NOMO-1 treated with DMSO at 0.1 percent for 48 hours (cell line): Measurements from ENCODE around the gene BAG3.
"Not testable (repeated sequence)": the region's sequence is repeated elsewhere in the genome, so short reads cannot be mapped to it uniquely, and the experiment has no call there.

ENCODE experiments used
- DNase-seq: peaks from one replicate; lab custom pipeline; 2025; ENCODE audit not compliant: unreplicated experiment; lab: John Stamatoyannopoulos, UW

BAG3 gene

GRCh38 chr10:119689016-119689580 is 37.9 kb downstream of the BAG3 start:
- no peak for DNase-seq

GRCh38 chr10:119691726-119692125 is 40.5 kb downstream of the BAG3 start:
- DNase-seq, result no peak

DNA sequence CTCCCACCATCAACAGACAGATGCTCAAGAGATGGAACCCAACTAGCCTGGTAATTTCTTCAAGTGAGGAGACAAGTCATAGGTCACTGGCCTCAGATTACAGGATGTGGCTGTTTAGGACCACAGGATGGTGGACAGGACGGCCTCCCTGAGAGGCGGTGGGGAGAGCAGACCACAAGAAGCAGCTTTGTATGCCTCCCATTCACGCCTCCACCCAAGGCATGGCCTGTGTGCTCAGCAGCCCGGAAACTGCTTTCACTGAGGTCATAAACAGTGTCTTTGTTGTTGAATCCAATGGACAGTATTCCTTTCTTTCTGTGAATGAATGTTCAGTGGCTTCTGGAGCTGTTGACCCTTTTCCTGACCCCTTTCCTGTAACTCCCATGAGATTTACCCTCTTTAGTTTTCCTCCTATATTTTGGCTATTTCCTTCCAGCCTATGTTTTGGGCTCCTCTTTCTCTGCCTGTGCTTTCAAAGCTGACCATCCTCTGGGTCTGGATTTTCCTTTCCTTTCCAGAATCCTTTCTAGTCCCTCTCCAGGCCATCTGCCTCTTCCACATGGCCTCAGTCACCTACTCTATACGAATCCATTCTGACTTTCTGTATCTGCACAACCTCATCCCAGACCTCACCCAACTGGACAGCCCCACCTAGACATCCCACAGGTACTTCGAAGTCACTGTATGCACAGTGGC is 42.2 kb downstream of the BAG3 start:
- DNase-seq, result no peak

DNA sequence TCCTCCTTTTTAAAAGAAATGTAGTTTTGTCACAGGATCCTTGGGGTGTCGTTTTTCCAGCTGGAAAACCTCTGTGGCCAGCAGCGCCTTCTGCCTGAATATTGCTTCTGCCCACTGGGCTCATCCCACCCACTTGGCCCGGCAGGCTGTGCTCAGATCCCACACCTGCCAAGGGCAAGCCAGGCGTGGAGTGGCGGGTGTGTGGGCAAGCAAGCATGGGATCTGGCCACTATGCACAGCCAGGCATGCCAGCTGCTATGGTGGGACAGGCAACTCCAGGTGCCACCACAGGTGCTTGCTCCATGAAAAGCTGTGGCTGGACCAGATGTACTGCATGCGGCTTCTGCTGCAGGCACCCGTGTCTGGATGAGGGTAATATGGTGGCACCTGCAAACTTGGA is 43.4 kb downstream of the BAG3 start:
- DNase-seq, result no peak

DNA sequence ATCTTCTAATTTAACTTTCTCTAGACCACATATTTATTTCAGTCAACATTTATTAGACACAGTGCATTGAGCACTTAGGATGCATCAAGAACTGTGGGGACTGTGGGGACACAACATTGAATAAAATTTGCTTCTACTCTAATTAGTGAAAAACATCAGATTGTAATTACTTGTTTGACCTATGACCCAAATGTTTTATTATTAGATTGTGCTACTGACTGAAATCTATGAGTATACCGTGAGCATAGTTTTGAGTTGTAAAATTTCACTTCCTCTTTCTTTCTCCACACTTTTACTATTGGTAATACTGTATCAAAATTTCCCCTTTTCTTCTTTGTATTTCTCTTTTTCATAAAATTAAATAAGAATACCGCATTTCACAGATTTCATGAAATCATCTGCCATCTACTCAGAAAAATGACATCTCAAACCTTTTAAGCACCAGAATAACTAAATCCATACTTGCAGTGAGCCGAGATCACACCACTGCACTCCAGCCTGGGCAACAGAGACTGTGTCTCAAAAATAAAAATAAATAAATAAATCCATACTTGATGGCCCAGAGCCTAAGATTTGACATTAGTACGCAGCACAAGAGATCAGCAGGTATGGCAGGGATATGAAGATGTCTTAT is 49.3 kb downstream of the BAG3 start:
- DNase-seq, result peak; percentile 86

DNA sequence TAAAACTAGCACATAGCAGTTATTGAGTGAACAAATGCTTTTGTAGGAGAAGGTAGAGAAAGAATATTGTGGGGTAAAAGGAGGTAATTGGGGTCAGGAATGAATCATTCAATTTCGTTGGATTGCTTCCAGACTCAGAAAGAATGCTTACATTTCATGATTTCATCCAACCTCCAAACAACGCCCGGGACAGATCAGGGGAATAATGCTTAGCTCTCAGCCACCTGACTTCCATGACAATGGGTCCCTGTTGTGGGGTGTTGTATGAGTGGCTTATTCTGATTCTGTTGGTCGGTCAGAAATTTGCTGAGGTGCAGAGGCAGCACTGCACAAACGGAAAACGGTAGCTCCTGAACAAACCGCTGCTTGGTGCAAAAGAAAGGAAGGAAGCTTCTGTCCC is 50.7 kb downstream of the BAG3 start:
- DNase-seq, result no peak

- DNase-seq, result no peak
Measured at GRCh38 chr10:119702583-119702982, 51.4 kb downstream of the BAG3 start.

- no peak for DNase-seq
Measured at GRCh38 chr10:119703903-119704508, 52.8 kb downstream of the BAG3 start.

GRCh38 chr10:119705434-119705831 is 54.3 kb downstream of the BAG3 start:
- DNase-seq, result peak; percentile 14

- DNase-seq, result no peak
Measured at GRCh38 chr10:119706521-119707278, 55.5 kb downstream of the BAG3 start.

DNA sequence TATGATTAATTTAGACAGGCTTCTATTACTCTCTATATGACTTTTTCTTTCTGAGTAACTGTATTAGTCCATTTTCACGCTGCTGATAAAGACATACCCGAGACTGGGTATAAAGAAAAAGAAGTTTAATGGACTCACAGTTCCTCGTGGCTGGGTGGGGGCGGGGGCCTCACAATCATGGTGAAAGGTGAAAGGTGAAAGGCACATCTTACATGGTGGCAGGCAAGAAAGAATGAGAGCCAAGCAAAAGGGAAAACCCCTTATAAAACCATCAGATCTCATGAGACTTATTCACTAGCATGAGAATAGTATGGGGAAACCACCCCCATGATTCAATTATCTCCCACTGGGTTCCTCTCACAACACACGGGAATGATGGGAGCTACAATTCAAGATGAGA is 56.2 kb downstream of the BAG3 start:
- DNase-seq, result not testable (repeated sequence)

- DNase-seq, result not testable (repeated sequence)
Measured at GRCh38 chr10:119710935-119711334, 59.8 kb downstream of the BAG3 start.

GRCh38 chr10:119713744-119714483 is 62.7 kb downstream of the BAG3 start:
- no peak for DNase-seq

- DNase-seq, result no peak
Measured at GRCh38 chr10:119714484-119714816, 63.3 kb downstream of the BAG3 start.

GRCh38 chr10:119715628-119716505 is 64.7 kb downstream of the BAG3 start:
- no peak for DNase-seq

- no peak for DNase-seq
Measured at GRCh38 chr10:119723161-119723560, 72.0 kb downstream of the BAG3 start.

DNA sequence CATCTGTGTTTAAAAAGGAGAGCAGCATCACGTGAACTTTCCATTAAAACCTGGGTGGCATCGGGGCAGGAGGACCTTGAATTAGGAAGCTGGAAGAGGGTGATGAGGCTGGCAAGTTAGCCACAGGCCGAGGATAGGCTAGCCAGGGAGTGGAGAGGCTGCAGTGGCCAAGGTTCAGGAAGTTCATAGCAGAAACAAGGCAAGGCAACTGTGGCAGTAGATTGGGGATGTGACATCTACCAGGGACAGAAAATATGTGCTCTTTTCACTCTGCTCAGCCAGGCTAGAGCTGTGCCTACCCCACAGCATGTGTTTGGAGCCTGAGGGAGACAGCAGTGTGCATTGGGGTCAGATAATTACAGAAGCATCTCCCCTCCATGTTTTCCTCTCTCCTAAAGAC is 72.4 kb downstream of the BAG3 start:
- no peak for DNase-seq

DNA sequence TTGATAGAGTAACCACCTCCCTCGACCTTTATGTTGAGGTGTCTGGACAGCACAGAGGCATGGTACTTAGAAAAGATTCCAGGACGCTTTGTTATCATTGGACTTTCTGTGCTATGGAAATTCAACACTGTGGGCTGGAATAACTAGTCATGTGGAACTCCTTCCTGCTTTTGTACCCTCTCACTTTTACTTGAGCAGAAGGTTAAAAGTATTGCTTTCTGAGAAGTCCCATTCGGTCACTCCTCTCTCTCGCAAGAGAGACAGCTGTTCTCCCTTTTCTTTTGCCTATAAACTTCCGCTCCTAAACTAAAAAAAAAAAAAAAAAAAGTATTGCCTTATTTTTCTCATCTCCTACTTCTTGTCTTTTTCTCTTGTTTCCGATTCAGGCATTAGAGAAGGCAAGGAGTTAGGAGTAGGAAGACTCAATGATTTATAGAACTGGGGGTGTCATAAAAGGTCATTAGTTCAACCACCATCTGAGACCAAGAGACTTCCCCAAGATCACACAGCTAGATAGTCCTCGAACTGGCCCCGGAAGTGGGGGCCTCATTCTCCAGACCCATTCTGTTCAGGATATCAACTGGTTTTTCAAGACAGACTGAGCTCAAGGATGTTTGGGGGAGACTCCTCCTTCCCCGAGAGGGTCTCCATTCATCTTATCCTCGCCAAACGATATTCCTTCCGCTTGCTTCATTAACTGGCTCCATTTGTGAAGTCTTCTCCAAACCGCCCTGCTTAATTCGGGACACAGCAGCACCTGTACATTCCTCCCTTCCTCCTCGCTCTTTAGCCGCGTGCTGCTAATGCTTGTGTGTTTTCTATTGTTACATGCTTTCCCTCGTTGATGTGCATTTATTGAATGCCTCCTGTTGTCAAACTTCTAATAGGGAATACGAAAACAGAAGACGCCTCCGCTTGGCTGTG is 73.7 kb downstream of the BAG3 start:
- DNase-seq, result peak; percentile 26

DNA sequence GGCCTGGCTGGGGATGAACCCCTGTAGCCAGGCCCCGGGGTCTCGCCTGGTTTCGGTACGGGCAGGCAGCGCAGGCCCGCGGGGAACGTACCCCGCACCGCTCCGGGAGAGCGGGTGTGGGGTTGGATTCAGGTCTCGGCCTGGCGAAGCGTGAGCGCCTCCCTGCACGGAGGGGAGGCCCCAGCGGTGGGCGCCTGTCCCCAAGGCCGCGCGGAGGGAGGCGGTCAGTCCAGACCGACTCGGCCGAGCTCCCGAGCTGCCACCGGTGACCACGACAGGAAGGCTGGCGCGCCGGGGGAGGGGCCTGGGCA is 74.3 kb downstream of the BAG3 start:
- DNase-seq, result no peak
